Stimulated activated CD8-positive, alpha-beta memory T cell treated with anti-CD3 and anti-CD28 coated beads, Interleukin-4, amount 100 ng/mL, for 1 hour (primary cell): ENCODE measurements around the gene HMG20B.

Experiments used
- DNase-seq, 2 donors: peaks; one replicate each; pipeline ENCODE4 v3.0.0-alpha.2; 2020; ENCODE audit warnings: low read depth in 2 of 2, low spot score in 1 of 2

Gene HMG20B

GRCh38 chr19:3537101-3537437 lies 35.7 kb upstream of the HMG20B start:
- no peak for DNase-seq

- no peak for DNase-seq
Observed at GRCh38 chr19:3537438-3538240, 35.1 kb upstream of the HMG20B start.

GRCh38 chr19:3538258-3538929 lies 34.4 kb upstream of the HMG20B start:
- DNase-seq: no peak

- DNase-seq: no peak
Observed at GRCh38 chr19:3538965-3539755, 33.6 kb upstream of the HMG20B start, which contains the start of gene TEKTIP1. TSS of gene TEKTIP1 (plus strand) at chr19:3539174. CDS start at chr19:3539178, 4 bp downstream.

GRCh38 chr19:3539756-3540118 lies 33.0 kb upstream of the HMG20B start:
- no peak for DNase-seq

GRCh38 chr19:3543150-3544057 lies 29.3 kb upstream of the HMG20B start:
- DNase-seq: no peak

- no peak for DNase-seq
Observed at GRCh38 chr19:3544058-3544376, 28.7 kb upstream of the HMG20B start.

- peak; percentile 62 to 66 for DNase-seq
Observed at GRCh38 chr19:3544742-3545668, 27.7 kb upstream of the HMG20B start.

GRCh38 chr19:3545669-3546034 lies 27.1 kb upstream of the HMG20B start:
- no peak for DNase-seq

- DNase-seq: no peak
Observed at GRCh38 chr19:3546119-3546518, 26.6 kb upstream of the HMG20B start.

GRCh38 chr19:3547301-3547731 lies 25.4 kb upstream of the HMG20B start:
- DNase-seq: no peak

GRCh38 chr19:3547767-3548282 lies 24.9 kb upstream of the HMG20B start:
- DNase-seq: no peak

GRCh38 chr19:3548606-3549005 lies 24.1 kb upstream of the HMG20B start:
- no peak for DNase-seq

GRCh38 chr19:3549816-3550215 lies 22.9 kb upstream of the HMG20B start:
- DNase-seq: no peak

GRCh38 chr19:3550947-3551791 lies 21.6 kb upstream of the HMG20B start:
- DNase-seq: no peak

GRCh38 chr19:3551792-3552095 lies 21.0 kb upstream of the HMG20B start:
- DNase-seq: no peak

GRCh38 chr19:3554254-3555083 lies 18.3 kb upstream of the HMG20B start:
- DNase-seq: no peak
